Gastroesophageal sphincter (tissue), 4 donors: ENCODE results near the gene ATP9B. TPM values are rescaled to one million over a fixed set of nuclear protein-coding genes. Genes with fewer than 3 reads are reported as not detected.

Experiments used
- ATAC-seq: fragments of 150-250 bp; one replicate; pipeline ENCODE4 v1.9.1; 2016; ENCODE audit warnings: mild to moderate bottlenecking, moderate library complexity
- H3K27ac ChIP-seq, 4 donors: fragments of 200-600 bp; sonication (generic) in 3 of 4; 1 replicate in 3 of 4; 2 replicates in 1 of 4; pipeline ENCODE4 v1.5.1; 2016 to 2019
- H3K27me3 ChIP-seq: fragments of 200-600 bp; sonication (generic); one replicate; pipeline ENCODE4 v1.5.1; 2019
- H3K36me3 ChIP-seq, 2 donors: fragments of 200-600 bp; sonication (generic); one replicate each; pipeline ENCODE4 v1.5.1; 2019; ENCODE audit warnings: control low read depth in 1 of 2
- H3K4me1 ChIP-seq, 3 donors: fragments of 200-600 bp; sonication (generic); 1 replicate in 2 of 3; 2 replicates in 1 of 3; pipeline ENCODE4 v1.5.1; 2016 to 2019; ENCODE audit warnings: control low read depth in 2 of 3
- H3K4me3 ChIP-seq, 2 donors: fragments of 200-600 bp; sonication (generic); one replicate each; pipeline ENCODE4 v1.5.1; 2019; ENCODE audit warnings: mild to moderate bottlenecking in 1 of 2, moderate library complexity in 1 of 2
- H3K9me3 ChIP-seq, 3 donors: fragments of 200-600 bp; sonication (generic); one replicate each; pipeline ENCODE4 v1.5.1; 2017 to 2019; ENCODE audit warnings: control low read depth in 2 of 3
- EP300 ChIP-seq: sonication (generic); formaldehyde crosslinking; IDR thresholded peaks from one replicate; pipeline ENCODE4 v1.6.1; 2017; ENCODE audit warnings: antibody characterized with exemption, mild to moderate bottlenecking
- POLR2A ChIP-seq, 2 donors: fragments of 450-650 bp; IDR thresholded peaks; one replicate each; pipeline ENCODE4 v1.6.1; 2017; ENCODE audit warnings: antibody characterized with exemption in 2 of 2, mild to moderate bottlenecking in 2 of 2, moderate library complexity in 1 of 2
- POLR2AphosphoS5 ChIP-seq: sonication (generic); formaldehyde crosslinking; IDR thresholded peaks from one replicate; pipeline ENCODE4 v1.6.1; 2017; ENCODE audit warnings: antibody characterized with exemption
- WGBS, 2 donors: methylation state at CpG; one replicate each; pipeline ENCODE4 v1.1.5; 2018; ENCODE audit warnings: low coverage in 1 of 2; 5-methylcytosine and 5-hydroxymethylcytosine counted together
- total RNA-seq, 4 donors: library from RNA; depleted of rRNA; stranded (reverse); fragments of >200 nt; gene quantifications; one replicate each; pipeline ENCODE4 v1.1.0, GENCODE V29; 2016
- TF ChIP-seq, protein P1 (sequence below), 4 experiments: fragments of 200-600 bp in 2 of 4; fragments of 450-650 bp in 2 of 4; sonication (generic) in 1 of 4; IDR thresholded peaks; one replicate each; pipeline ENCODE4 v1.5.1; 2017 to 2019; ENCODE audit warnings: antibody characterized with exemption in 4 of 4, mild to moderate bottlenecking in 2 of 4, moderate library complexity in 2 of 4

ATP9B gene
- total RNA-seq, 4 donors from 2014 or later, result 16.6 to 48.7 (median 33.7) TPM

GRCh38 chr18:79367480-79367879 lies 298.3 kb downstream of the ATP9B start:
- Histone ChIP-seq H3K4me1 (no peaks in the 10 kb centered on the region), H3K4me3 (no peak overlapping the region), H3K36me3 (peaks cover 0 to 51% of the 10 kb centered on the region in 2 donors), H3K9me3 (no peaks in the 10 kb centered on the region), H3K27me3 (no peaks in the 10 kb centered on the region), H3K27ac (no peak overlapping the region)
- TF ChIP-seq POLR2AphosphoS5 (no peak), POLR2A (IDR thresholded peaks at IDR 0.05) (no peak), EP300 (no peak)
- TF ChIP-seq, protein P1, sequence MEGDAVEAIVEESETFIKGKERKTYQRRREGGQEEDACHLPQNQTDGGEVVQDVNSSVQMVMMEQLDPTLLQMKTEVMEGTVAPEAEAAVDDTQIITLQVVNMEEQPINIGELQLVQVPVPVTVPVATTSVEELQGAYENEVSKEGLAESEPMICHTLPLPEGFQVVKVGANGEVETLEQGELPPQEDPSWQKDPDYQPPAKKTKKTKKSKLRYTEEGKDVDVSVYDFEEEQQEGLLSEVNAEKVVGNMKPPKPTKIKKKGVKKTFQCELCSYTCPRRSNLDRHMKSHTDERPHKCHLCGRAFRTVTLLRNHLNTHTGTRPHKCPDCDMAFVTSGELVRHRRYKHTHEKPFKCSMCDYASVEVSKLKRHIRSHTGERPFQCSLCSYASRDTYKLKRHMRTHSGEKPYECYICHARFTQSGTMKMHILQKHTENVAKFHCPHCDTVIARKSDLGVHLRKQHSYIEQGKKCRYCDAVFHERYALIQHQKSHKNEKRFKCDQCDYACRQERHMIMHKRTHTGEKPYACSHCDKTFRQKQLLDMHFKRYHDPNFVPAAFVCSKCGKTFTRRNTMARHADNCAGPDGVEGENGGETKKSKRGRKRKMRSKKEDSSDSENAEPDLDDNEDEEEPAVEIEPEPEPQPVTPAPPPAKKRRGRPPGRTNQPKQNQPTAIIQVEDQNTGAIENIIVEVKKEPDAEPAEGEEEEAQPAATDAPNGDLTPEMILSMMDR (IDR thresholded peaks at IDR 0.05), result no peak
- WGBS, 2 donors, result 82% methylated on average over 3 to 7 of the region's 8 CpGs
- no peak for ATAC-seq

GRCh38 chr18:79367989-79368388 lies 298.8 kb downstream of the ATP9B start:
- Histone ChIP-seq H3K27me3 (no peaks in the 10 kb centered on the region), H3K4me1 (no peaks in the 10 kb centered on the region), H3K27ac (no peak overlapping the region), H3K4me3 (no peak overlapping the region), H3K36me3 (peaks cover 0 to 50% of the 10 kb centered on the region in 2 donors), H3K9me3 (no peaks in the 10 kb centered on the region)
- 42 to 52% methylated on average over 4 to 7 of the region's 18 CpGs for WGBS, 2 donors
- TF ChIP-seq POLR2AphosphoS5, result no peak
- no peak for TF ChIP-seq EP300
- TF ChIP-seq POLR2A (IDR thresholded peaks at IDR 0.05), result no peak
- TF ChIP-seq, protein P1 (IDR thresholded peaks at IDR 0.05), result no peak
- ATAC-seq, result no peak

DNA sequence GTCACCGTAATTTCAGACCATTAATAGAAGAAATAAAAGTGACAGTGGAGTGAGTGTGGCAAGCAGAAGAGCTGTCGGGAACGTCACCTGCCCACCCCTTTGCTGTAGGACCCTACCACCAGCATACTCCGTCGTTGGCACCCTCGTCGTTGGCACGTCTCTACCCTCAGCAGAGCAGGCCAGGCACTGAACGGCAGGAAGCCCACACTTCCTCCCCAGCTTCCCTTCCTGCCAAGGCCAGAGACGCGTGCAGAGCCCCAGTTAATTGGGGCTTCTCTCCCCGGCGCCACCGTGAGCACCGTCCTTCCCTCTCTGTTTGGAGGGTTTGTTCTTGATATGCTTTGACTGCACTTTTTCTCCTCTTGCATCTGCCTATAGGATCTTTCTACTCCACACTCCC lies 299.5 kb downstream of the ATP9B start:
- no peaks in the 10 kb centered on the region for H3K27me3 ChIP-seq
- no peaks in the 10 kb centered on the region for H3K9me3 ChIP-seq
- H3K36me3 ChIP-seq, result peaks cover 0 to 46% of the 10 kb centered on the region in 2 donors
- no peak overlapping the region for H3K4me3 ChIP-seq
- WGBS, 2 donors, result 76 to 83% methylated on average over 9 to 15 of the region's 15 CpGs
- H3K27ac ChIP-seq, result no peak overlapping the region
- no peaks in the 10 kb centered on the region for H3K4me1 ChIP-seq
- TF ChIP-seq POLR2AphosphoS5, result no peak
- no peak for ATAC-seq

GRCh38 chr18:79371561-79372121 lies 302.4 kb downstream of the ATP9B start:
- 78 to 83% methylated on average over 6 to 9 of the region's 14 CpGs for WGBS, 2 donors
- ATAC-seq, result no peak
- Histone ChIP-seq H3K9me3 (no peaks in the 10 kb centered on the region), H3K36me3 (peaks cover 0 to 54% of the 10 kb centered on the region in 2 donors), H3K27me3 (no peaks in the 10 kb centered on the region), H3K4me1 (no peaks in the 10 kb centered on the region), H3K27ac (no peak overlapping the region), H3K4me3 (no peak overlapping the region)
- TF ChIP-seq, protein P1 (IDR thresholded peaks at IDR 0.05), result no peak
- TF ChIP-seq POLR2A (IDR thresholded peaks at IDR 0.05) (no peak), POLR2AphosphoS5 (no peak), EP300 (no peak)

- WGBS, 2 donors, result 93 to 100% methylated on average over 4 to 8 of the region's 10 CpGs
- H3K27me3 ChIP-seq, result no peaks in the 10 kb centered on the region
- no peaks in the 10 kb centered on the region for H3K9me3 ChIP-seq
- H3K4me3 ChIP-seq, result no peak overlapping the region
- H3K4me1 ChIP-seq, result no peaks in the 10 kb centered on the region
- no peak for ATAC-seq
- H3K27ac ChIP-seq, result no peak overlapping the region
- TF ChIP-seq POLR2AphosphoS5 (no peak), EP300 (no peak), POLR2A (IDR thresholded peaks at IDR 0.05) (no peak)
- TF ChIP-seq, protein P1 (IDR thresholded peaks at IDR 0.05), result no peak
- H3K36me3 ChIP-seq, result peaks cover 0 to 59% of the 10 kb centered on the region in 2 donors
Measured at GRCh38 chr18:79372461-79372860, 303.3 kb downstream of the ATP9B start.
